Esophagus muscularis mucosa (tissue), 4 donors: Measurements from ENCODE around the gene CD38.
"Not testable (repeated sequence)": the region's sequence is repeated elsewhere in the genome, so short reads cannot be mapped to it uniquely, and the experiment has no call there.

Experiments used
- EP300 ChIP-seq: sonication (generic); formaldehyde crosslinking; IDR thresholded peaks from one replicate; pipeline ENCODE4 v1.6.1; 2017; ENCODE audit warnings: antibody characterized with exemption
- POLR2AphosphoS5 ChIP-seq, 2 donors: sonication (generic); formaldehyde crosslinking; IDR thresholded peaks; one replicate each; pipeline ENCODE4 v1.6.1; 2017; ENCODE audit warnings: antibody characterized with exemption in 2 of 2
- TF ChIP-seq, protein P1 (sequence below), 3 experiments: fragments of 200-600 bp in 2 of 3; fragments of 450-650 bp in 1 of 3; sonication (generic) in 2 of 3; IDR thresholded peaks; one replicate each; pipeline ENCODE4 v1.5.1; 2017 to 2019; ENCODE audit warnings: antibody characterized with exemption in 3 of 3, mild to moderate bottlenecking in 2 of 3, moderate library complexity in 1 of 3

DNA sequence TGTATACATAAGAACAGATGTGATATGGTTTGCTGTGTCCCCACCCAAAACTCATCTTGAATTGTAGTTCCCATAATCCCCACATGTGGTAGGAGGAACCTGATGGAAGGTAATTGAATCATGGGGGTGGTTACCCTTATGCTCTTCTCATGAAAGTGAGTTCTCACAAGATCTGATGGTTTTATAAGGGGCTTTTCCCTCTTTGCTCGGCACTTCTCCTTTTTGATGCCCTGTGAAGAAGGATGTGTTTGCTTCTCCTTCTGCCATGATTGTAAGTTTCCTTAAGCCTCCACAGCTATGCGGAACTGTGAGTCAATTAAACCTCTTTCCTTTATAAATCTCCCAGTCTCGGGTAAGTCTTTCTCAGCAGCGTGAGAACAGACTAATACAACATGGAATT lies 83.1 kb downstream of the CD38 start:
- TF ChIP-seq, protein P1, sequence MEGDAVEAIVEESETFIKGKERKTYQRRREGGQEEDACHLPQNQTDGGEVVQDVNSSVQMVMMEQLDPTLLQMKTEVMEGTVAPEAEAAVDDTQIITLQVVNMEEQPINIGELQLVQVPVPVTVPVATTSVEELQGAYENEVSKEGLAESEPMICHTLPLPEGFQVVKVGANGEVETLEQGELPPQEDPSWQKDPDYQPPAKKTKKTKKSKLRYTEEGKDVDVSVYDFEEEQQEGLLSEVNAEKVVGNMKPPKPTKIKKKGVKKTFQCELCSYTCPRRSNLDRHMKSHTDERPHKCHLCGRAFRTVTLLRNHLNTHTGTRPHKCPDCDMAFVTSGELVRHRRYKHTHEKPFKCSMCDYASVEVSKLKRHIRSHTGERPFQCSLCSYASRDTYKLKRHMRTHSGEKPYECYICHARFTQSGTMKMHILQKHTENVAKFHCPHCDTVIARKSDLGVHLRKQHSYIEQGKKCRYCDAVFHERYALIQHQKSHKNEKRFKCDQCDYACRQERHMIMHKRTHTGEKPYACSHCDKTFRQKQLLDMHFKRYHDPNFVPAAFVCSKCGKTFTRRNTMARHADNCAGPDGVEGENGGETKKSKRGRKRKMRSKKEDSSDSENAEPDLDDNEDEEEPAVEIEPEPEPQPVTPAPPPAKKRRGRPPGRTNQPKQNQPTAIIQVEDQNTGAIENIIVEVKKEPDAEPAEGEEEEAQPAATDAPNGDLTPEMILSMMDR (IDR thresholded peaks at IDR 0.05) = not testable (repeated sequence)
- TF ChIP-seq POLR2AphosphoS5 (IDR thresholded peaks at IDR 0.05); EP300: not testable (repeated sequence)
